SW 1271 (cell line): ENCODE data around the gene SPTB.

Source experiments
- DNase-seq, 2 experiments: peaks; one replicate each; lab custom pipeline; 2025; lab: John Stamatoyannopoulos, UW

The SPTB gene

GRCh38 chr14:64765740-64766302, 113.9 kb downstream of the SPTB start:
- no peak for DNase-seq

DNA sequence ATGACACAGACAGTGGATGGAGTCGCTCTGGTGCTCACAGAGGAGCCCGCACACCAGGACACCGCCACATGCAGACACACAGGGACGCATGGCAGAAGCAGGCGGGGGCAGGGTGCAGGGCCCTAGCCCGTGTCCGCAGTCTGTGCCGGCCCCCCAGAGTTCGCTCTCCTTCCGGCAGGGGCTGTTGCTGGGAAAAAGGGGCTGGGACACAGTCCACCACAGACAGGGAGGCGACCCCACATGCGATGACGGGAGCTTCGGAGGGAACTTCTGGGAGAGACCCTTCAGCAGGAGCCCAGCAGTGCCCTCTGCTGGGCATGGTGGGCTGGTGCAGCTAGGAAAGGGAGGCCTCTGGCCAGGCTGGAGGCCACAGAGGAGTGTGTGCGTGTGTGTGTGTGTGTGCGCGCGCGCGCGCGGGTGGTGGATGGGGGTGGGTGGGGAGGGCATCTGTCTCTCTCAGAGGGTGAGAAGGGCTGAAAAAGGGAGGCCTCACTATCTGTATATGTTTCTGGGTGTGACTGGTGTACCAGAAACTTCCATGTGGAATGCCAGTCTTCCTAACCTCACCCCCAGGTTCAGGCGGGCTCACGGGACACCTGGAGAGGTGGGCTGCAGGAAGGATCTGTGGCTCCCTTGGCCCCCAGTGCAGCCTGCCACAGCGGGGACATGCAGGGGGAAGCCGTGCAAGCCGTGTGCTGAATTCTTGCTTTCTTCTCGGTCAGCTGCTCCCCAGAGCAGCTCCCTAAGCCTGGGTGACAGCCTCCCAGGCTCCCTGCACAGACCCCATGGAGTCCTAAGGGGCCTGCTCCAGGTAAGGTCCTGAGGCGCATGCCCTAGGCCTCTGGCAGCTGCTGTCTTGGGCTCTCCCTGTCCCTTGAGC, 114.8 kb downstream of the SPTB start:
- peak; percentile 30 to 33 for DNase-seq

GRCh38 chr14:64763801-64764621, 115.7 kb downstream of the SPTB start:
- DNase-seq = no peak

GRCh38 chr14:64763085-64763782, 116.5 kb downstream of the SPTB start:
- DNase-seq = no peak

- DNase-seq = no peak
These were observed 117.4 kb downstream of the SPTB start for GRCh38 chr14:64762044-64763034.

- DNase-seq = no peak
These were observed 118.2 kb downstream of the SPTB start for GRCh38 chr14:64761441-64762043.

DNA sequence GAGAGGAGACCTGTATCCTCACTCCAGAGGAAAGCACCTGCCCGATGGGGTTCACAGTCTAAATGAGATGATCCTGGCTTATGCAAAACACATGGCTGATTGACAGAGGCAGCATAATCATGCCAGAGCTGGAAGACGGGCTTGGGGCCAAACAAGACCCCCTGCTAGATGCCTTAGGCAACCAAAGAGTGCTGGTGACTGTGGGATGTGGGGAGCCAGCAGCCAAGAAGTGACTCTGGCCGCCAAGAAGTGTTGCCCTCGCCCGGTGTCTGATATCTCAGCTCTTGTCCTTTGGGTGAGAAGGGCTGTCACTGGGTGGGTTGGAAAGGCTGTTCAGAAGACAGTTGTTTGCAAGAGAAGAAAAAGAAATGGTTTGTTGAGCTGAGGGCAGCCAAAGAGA, 118.8 kb downstream of the SPTB start:
- no peak for DNase-seq

DNA sequence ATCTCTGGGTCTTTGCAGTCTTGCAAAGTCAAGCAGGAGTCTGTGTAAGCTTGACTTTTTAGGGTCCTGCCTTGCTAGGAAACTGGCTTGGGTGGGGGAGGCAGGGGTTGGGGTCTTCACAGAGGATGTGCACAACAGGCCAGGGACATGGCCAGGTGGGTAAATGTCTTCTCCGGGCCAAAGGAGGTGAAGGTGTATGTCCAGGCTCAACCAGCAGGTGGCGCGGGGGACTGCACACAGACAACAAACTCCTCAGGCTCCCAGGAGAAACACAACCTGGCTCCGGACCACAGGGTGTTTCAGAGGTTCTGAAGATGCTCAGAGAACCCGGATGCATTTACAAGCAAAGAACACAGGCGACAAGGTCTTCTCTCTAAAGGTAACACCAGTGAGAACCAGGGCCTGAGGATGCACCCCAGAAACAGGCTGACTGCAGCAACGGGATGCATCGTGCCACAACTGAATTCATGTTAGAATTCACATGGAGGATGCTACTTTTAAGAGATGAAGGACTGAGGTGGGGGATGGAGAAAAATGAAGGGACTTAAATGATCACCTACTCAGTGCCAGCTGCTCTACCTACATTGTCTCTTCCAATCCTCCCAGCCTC, 119.5 kb downstream of the SPTB start:
- peak in 1 of 2 experiments; percentile 50 for DNase-seq

GRCh38 chr14:64759555-64759938, 120.2 kb downstream of the SPTB start:
- DNase-seq = no peak

- DNase-seq = no peak
These were observed 120.8 kb downstream of the SPTB start for GRCh38 chr14:64758691-64759554.

DNA sequence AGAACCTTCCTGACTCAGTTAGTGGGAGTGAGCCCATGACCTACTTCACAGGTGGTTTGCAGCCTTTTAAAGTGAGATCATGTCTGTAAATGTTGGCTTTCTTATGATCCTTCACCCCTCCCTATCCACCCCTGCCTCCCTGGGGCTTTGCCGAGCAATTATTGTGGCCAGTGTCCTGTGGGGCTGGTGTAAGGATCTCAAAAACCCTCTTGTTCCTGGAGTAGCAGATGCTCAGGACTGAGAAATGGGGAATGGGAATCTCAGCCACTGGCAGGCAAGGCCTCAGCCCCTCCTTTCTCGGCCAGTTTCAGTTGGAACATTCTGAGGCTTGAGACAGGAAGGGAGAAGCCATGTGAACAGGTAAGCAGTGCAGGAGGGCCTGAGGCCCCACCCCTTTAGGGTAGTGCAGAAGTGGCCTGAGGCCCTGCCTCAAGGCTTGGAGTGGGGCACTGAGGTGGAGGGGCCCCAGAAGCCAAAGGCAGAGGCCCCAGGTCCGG, 121.6 kb downstream of the SPTB start:
- DNase-seq = no peak

DNA sequence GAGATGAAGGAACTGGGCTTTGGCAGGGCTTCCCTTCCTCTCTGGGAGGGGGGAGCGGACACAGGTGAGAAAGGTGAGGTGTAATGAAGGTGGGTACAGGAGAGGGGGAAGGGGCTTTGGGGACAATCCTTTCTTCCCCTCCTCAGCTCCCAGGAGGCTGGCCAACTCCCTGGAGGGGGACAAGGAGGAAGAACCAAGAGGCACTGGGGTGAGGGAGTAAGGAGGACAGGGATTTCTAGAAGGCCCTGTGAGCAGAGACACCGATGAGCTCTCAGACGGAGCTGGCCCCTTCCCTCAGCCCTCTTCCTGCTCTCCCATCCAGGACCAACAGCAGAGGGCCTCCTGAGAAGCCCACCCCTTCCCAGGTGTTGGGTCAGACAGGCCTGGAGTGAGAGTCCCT, 122.1 kb downstream of the SPTB start:
- no peak for DNase-seq

DNA sequence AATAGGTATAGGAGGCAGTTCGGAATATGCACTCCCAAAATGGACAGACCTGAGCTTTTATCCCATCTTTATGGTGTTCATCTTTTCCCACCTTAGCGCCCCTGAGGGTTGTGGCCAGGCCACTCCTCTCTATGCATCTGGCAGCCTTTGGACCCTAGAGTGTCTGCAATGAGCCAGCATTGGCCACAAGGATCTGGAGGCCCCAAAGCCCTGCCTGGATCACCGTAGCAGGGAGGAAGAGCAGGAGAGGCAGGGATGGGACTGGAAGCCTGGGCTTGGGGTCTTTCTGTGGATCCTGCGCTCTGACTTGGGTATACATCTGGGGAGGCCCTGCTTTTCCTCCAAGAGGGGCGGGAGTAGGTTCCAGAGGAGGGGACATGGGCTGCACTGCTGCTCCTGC, 123.0 kb downstream of the SPTB start:
- DNase-seq = no peak

DNA sequence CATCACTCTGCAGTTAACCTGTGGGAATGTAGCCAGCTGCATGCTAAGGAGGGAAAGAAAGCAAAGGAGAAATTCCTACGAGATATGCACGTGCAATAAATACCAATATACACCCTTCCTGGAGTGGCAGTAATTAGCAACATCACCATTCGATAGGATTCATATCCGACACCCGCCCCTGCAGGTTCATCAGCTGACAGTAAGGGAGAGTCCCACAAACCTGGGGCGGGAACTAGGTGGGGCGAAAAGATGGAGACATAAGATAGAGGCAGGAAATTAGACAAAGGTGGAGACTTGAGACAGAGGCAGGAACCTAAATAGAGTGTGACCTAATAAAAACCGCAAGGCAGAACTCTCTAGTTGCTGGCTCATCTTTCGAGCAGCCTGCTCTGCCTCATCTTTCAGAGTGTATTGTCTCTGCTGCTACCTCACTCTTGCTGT, 123.9 kb downstream of the SPTB start:
- no peak for DNase-seq

GRCh38 chr14:64754685-64755084, 125.0 kb downstream of the SPTB start:
- no peak for DNase-seq

DNA sequence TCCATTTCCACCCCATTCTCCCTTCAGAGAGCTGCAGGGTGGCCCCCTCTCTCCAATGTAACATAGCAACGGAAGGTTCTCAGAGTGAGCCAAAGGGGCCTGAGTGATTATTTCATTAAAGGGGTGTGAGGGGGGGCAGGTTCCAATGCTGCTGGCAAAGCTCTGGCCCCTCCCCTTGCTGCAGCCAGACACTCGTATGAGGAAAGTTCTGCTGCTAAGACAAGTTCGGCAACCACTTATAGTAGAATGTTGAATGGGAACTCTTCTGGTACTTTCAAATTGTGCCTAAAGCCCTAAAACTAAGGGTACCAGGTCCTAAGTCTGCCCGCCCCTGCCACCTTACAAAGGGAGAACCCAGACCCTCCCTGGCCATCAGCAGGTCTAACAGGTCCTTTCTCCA, 125.7 kb downstream of the SPTB start:
- DNase-seq = no peak

GRCh38 chr14:64753374-64753773, 126.3 kb downstream of the SPTB start:
- no peak for DNase-seq

DNA sequence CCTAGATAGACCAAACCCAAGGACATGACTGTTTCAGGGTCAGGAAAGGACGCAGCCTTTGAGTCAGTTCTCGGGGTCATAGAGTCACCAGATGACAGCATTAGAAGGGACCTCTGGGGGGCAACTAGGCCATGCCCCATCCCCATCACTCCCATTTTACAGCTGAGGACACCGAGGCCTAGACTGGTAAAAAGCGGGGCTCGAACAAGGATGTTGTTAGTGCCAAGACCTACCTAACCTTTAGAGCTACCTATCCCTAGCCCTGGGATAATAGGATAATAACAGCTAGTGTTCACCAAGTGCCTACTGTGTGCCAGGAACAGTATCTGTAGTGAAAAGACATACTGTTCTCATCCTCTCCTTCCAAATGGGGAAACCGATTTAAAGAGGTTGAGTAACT, 126.8 kb downstream of the SPTB start:
- DNase-seq = no peak
